ENCODE results near the gene ZNF232. TPM values are rescaled to one million over a fixed set of nuclear protein-coding genes. Genes with fewer than 3 reads are reported as not detected.

The ZNF232 gene
- total RNA-seq, 1 donor from 2014 or later: 27.2 TPM

DNA sequence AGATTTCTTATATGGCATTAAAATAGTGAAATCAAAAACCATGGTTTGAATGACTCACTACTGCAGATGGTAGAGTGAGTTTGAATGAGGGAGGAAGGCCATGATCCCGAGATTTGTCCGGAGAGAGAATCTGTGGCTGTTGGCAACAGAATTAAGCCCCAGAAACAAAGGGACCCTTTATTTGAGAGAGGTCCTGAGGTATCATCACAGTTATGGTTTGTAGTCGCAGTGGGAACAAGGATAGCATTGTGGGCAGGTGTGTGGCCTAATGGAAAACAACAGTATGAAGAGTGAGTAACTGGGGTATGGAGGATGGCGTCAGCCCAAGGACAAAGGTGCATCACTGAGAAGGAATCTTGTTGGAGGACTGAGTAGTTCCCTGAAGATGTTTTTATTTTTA lies 42.0 kb downstream of the ZNF232 start:
- no peak for DNase-seq (ENCODE audit: low spot score in 2 of 2, unreplicated experiment in 2 of 2)
- Mint-ChIP-seq H3K27ac (no peak overlapping the region), H3K4me1 (no peaks in the 10 kb centered on the region), H3K9me3 (no peaks in the 10 kb centered on the region), H3K4me3 (no peak overlapping the region), H3K36me3 (no peaks in the 10 kb centered on the region), H3K27me3 (ENCODE audit: low read depth) (peaks cover 4% of the 10 kb centered on the region)
- TF ChIP-seq CTCF (IDR thresholded peaks at IDR 0.05; ENCODE audit: unreplicated experiment): no peak

DNA sequence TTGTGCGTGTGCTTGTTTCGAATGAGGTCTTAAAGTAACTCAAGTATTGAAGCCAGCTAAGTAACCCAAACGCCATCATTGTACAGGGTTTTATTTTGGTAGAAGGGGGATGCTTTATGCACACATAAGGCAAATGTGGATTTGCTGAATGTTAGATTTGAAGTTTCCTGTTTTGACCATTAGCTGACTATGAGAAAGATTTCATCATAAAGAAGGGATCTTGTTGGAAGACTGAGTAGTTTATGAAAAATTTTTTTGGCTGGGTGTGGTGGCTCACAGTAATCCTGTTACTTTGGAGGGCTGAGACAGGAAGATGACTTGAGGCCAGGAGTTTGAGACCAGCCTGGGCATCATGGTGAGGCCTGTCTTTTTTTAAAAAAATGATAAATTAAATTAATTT lies 43.4 kb downstream of the ZNF232 start:
- Mint-ChIP-seq H3K27ac (no peak overlapping the region), H3K27me3 (ENCODE audit: low read depth) (peaks cover 4% of the 10 kb centered on the region), H3K36me3 (no peaks in the 10 kb centered on the region), H3K9me3 (no peaks in the 10 kb centered on the region), H3K4me3 (no peak overlapping the region), H3K4me1 (no peaks in the 10 kb centered on the region)
- DNase-seq (ENCODE audit: low spot score in 2 of 2, unreplicated experiment in 2 of 2): no peak
- no peak for TF ChIP-seq CTCF (IDR thresholded peaks at IDR 0.05; ENCODE audit: unreplicated experiment)

GRCh38 chr17:5065227-5065744 lies 46.4 kb downstream of the ZNF232 start:
- Mint-ChIP-seq H3K9me3 (no peaks in the 10 kb centered on the region), H3K4me1 (no peaks in the 10 kb centered on the region), H3K27ac (no peak overlapping the region), H3K36me3 (no peaks in the 10 kb centered on the region), H3K27me3 (ENCODE audit: low read depth) (peaks cover 4% of the 10 kb centered on the region), H3K4me3 (no peak overlapping the region)
- no peak for DNase-seq (ENCODE audit: low spot score in 2 of 2, unreplicated experiment in 2 of 2)
- no peak for TF ChIP-seq CTCF (IDR thresholded peaks at IDR 0.05; ENCODE audit: unreplicated experiment)

Other genes starting within 250 kb of the ZNF232 start
- 8.6 to 9.3 TPM (median 9.2 TPM) in 3 replicates for gene C17orf107, start 212.3 kb downstream of the ZNF232 start, total RNA-seq
- gene CHRNE, start 208.8 kb downstream of the ZNF232 start, total RNA-seq: 1.5 to 1.9 TPM (median 1.7 TPM) in 3 replicates
- not detected in 3 replicates for gene GP1BA, start 179.6 kb downstream of the ZNF232 start, total RNA-seq
- 52.5 to 54.2 TPM (median 53.9 TPM) in 3 replicates for gene SLC25A11, start 171.8 kb downstream of the ZNF232 start, total RNA-seq
- 72.3 to 74.6 TPM (median 73.1 TPM) in 3 replicates for gene RNF167, start 171.6 kb downstream of the ZNF232 start, total RNA-seq
- 357 to 377 TPM (median 370 TPM) in 3 replicates for gene PFN1, start 163.3 kb downstream of the ZNF232 start, total RNA-seq
- gene ENO3, start 160.8 kb downstream of the ZNF232 start, total RNA-seq: 21.2 to 25.3 TPM (median 22.4 TPM) in 3 replicates
- gene SPAG7, start 144.1 kb downstream of the ZNF232 start, total RNA-seq: 72.8 to 86.9 TPM (median 72.9 TPM) in 3 replicates
- 27.0 to 31.6 TPM (median 31.2 TPM) in 3 replicates for gene CAMTA2, start 124.2 kb downstream of the ZNF232 start, total RNA-seq
- gene INCA1, start 114.4 kb downstream of the ZNF232 start, total RNA-seq: 1.7 to 3.1 TPM (median 2.7 TPM) in 3 replicates
- 78.5 to 82.9 TPM (median 81.7 TPM) in 3 replicates for gene KIF1C, start 113.9 kb downstream of the ZNF232 start, total RNA-seq
- 0.20 to 0.54 TPM (median 0.38 TPM) in 3 replicates for gene SLC52A1, start 76.5 kb downstream of the ZNF232 start, total RNA-seq
- gene ZFP3, start 33.4 kb downstream of the ZNF232 start, total RNA-seq: 0.96 to 1.0 TPM (median 1.00 TPM) in 3 replicates
- gene USP6, start 4.2 kb upstream of the ZNF232 start, total RNA-seq: 0.38 to 0.54 TPM (median 0.42 TPM) in 3 replicates
- 18.3 to 21.0 TPM (median 18.9 TPM) in 3 replicates for gene ZNF594, start 80.0 kb upstream of the ZNF232 start, total RNA-seq
- gene SCIMP, start 123.0 kb upstream of the ZNF232 start, total RNA-seq: not detected in 3 replicates
- 46.1 to 50.9 TPM (median 46.6 TPM) in 3 replicates for gene RABEP1, start 170.4 kb upstream of the ZNF232 start, total RNA-seq